ENCODE results near the gene SYNPR.

The SYNPR gene

DNA sequence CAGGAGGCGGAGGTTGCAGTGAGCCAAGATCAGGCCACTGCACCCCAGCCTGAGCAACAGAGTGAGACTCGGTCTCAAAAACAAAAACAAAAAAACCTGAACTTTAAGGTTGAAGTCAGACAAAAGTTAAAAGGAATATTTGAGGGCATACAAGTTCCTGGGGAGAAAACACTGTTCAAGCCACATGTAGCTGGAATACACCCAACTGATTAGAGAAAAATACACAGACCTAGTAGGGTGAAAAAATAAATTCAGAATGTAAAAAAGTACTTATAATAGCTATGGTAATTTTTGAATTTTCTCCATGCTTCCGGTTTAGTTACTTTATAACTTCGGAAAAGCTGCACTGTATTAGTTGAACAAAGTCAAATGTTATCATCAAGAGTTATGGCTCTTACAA lies 331.7 kb downstream of the SYNPR start:
- no peak for ATAC-seq
- no peak for TF ChIP-seq GLIS3 (CRISPR knock-in tag; IDR thresholded peaks at IDR 0.05)
- no peak for TF ChIP-seq TOX (CRISPR knock-in tag; IDR thresholded peaks at IDR 0.05; ENCODE audit: borderline replicate concordance)
- TF ChIP-seq, protein P1, sequence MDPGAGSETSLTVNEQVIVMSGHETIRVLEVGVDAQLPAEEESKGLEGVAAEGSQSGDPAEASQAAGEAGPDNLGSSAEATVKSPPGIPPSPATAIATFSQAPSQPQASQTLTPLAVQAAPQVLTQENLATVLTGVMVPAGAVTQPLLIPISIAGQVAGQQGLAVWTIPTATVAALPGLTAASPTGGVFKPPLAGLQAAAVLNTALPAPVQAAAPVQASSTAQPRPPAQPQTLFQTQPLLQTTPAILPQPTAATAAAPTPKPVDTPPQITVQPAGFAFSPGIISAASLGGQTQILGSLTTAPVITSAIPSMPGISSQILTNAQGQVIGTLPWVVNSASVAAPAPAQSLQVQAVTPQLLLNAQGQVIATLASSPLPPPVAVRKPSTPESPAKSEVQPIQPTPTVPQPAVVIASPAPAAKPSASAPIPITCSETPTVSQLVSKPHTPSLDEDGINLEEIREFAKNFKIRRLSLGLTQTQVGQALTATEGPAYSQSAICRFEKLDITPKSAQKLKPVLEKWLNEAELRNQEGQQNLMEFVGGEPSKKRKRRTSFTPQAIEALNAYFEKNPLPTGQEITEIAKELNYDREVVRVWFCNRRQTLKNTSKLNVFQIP (CRISPR knock-in tag; IDR thresholded peaks at IDR 0.05; ENCODE audit: borderline replicate concordance, low read depth), result no peak
- TF ChIP-seq ZNF8 (CRISPR knock-in tag; IDR thresholded peaks at IDR 0.05), result no peak
- no peak for TF ChIP-seq PPARA (CRISPR knock-in tag; IDR thresholded peaks at IDR 0.05; ENCODE audit: borderline replicate concordance)
- TF ChIP-seq ZNF70 (CRISPR knock-in tag; IDR thresholded peaks at IDR 0.05), result no peak
- no peak for TF ChIP-seq ARNTL (CRISPR knock-in tag; IDR thresholded peaks at IDR 0.05; ENCODE audit: borderline replicate concordance, low read depth)
- no peak for TF ChIP-seq BACH2 (CRISPR knock-in tag; IDR thresholded peaks at IDR 0.05; ENCODE audit: borderline replicate concordance)
- TF ChIP-seq, protein P2, sequence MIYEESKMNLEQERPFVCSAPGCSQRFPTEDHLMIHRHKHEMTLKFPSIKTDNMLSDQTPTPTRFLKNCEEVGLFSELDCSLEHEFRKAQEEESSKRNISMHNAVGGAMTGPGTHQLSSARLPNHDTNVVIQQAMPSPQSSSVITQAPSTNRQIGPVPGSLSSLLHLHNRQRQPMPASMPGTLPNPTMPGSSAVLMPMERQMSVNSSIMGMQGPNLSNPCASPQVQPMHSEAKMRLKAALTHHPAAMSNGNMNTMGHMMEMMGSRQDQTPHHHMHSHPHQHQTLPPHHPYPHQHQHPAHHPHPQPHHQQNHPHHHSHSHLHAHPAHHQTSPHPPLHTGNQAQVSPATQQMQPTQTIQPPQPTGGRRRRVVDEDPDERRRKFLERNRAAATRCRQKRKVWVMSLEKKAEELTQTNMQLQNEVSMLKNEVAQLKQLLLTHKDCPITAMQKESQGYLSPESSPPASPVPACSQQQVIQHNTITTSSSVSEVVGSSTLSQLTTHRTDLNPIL (CRISPR knock-in tag; IDR thresholded peaks at IDR 0.05; ENCODE audit: low read depth), result no peak
- no peak for TF ChIP-seq ZC3H10 (CRISPR knock-in tag; IDR thresholded peaks at IDR 0.05)
- TF ChIP-seq ZNF565 (CRISPR knock-in tag; conservative IDR thresholded peaks at IDR 0.05; ENCODE audit: low read depth), result no peak
- no peak for TF ChIP-seq ISL1 (CRISPR knock-in tag; IDR thresholded peaks at IDR 0.05)
- TF ChIP-seq RARB (CRISPR knock-in tag; IDR thresholded peaks at IDR 0.05), result no peak
- TF ChIP-seq, protein P3, sequence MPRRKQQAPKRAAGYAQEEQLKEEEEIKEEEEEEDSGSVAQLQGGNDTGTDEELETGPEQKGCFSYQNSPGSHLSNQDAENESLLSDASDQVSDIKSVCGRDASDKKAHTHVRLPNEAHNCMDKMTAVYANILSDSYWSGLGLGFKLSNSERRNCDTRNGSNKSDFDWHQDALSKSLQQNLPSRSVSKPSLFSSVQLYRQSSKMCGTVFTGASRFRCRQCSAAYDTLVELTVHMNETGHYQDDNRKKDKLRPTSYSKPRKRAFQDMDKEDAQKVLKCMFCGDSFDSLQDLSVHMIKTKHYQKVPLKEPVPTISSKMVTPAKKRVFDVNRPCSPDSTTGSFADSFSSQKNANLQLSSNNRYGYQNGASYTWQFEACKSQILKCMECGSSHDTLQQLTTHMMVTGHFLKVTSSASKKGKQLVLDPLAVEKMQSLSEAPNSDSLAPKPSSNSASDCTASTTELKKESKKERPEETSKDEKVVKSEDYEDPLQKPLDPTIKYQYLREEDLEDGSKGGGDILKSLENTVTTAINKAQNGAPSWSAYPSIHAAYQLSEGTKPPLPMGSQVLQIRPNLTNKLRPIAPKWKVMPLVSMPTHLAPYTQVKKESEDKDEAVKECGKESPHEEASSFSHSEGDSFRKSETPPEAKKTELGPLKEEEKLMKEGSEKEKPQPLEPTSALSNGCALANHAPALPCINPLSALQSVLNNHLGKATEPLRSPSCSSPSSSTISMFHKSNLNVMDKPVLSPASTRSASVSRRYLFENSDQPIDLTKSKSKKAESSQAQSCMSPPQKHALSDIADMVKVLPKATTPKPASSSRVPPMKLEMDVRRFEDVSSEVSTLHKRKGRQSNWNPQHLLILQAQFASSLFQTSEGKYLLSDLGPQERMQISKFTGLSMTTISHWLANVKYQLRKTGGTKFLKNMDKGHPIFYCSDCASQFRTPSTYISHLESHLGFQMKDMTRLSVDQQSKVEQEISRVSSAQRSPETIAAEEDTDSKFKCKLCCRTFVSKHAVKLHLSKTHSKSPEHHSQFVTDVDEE (CRISPR knock-in tag; IDR thresholded peaks at IDR 0.05), result no peak
- TF ChIP-seq SNAI2 (CRISPR knock-in tag; IDR thresholded peaks at IDR 0.05), result no peak
- TF ChIP-seq TCF4 (CRISPR knock-in tag; IDR thresholded peaks at IDR 0.05; ENCODE audit: borderline replicate concordance), result no peak
- no peak for TF ChIP-seq ZFP30 (CRISPR knock-in tag; IDR thresholded peaks at IDR 0.05)
- TF ChIP-seq, protein P4, sequence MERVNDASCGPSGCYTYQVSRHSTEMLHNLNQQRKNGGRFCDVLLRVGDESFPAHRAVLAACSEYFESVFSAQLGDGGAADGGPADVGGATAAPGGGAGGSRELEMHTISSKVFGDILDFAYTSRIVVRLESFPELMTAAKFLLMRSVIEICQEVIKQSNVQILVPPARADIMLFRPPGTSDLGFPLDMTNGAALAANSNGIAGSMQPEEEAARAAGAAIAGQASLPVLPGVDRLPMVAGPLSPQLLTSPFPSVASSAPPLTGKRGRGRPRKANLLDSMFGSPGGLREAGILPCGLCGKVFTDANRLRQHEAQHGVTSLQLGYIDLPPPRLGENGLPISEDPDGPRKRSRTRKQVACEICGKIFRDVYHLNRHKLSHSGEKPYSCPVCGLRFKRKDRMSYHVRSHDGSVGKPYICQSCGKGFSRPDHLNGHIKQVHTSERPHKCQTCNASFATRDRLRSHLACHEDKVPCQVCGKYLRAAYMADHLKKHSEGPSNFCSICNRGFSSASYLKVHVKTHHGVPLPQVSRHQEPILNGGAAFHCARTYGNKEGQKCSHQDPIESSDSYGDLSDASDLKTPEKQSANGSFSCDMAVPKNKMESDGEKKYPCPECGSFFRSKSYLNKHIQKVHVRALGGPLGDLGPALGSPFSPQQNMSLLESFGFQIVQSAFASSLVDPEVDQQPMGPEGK (CRISPR knock-in tag; IDR thresholded peaks at IDR 0.05; ENCODE audit: borderline replicate concordance), result no peak
- TF ChIP-seq, protein P5, sequence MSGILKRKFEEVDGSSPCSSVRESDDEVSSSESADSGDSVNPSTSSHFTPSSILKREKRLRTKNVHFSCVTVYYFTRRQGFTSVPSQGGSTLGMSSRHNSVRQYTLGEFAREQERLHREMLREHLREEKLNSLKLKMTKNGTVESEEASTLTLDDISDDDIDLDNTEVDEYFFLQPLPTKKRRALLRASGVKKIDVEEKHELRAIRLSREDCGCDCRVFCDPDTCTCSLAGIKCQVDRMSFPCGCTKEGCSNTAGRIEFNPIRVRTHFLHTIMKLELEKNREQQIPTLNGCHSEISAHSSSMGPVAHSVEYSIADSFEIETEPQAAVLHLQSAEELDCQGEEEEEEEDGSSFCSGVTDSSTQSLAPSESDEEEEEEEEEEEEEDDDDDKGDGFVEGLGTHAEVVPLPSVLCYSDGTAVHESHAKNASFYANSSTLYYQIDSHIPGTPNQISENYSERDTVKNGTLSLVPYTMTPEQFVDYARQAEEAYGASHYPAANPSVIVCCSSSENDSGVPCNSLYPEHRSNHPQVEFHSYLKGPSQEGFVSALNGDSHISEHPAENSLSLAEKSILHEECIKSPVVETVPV (CRISPR knock-in tag; IDR thresholded peaks at IDR 0.05), result no peak

DNA sequence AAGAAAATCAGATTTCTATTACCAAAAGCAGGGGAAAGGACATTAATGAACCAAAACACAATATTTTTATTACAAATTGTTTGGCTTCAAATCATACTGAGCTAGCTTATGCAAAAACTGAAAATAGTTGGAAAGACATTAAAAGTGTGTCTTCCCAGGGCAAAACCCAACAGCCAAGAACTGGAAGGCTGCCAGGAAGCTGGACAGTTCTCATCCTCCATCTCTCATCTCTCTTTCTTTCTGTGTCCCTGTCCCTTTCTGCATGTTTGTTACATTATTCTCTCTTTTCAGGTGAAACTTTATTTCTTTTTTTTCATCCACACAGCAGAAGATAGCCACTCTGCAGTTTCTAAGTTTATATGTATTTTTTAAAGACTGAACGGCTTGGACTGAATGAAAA lies 333.3 kb downstream of the SYNPR start:
- ATAC-seq, result no peak
- TF ChIP-seq PPARA (CRISPR knock-in tag; IDR thresholded peaks at IDR 0.05; ENCODE audit: borderline replicate concordance) (no peak), ESRRG (CRISPR knock-in tag; IDR thresholded peaks at IDR 0.05) (no peak), ISL1 (CRISPR knock-in tag; IDR thresholded peaks at IDR 0.05) (no peak), RARB (CRISPR knock-in tag; IDR thresholded peaks at IDR 0.05) (no peak), TOX (CRISPR knock-in tag; IDR thresholded peaks at IDR 0.05; ENCODE audit: borderline replicate concordance) (no peak), OSR1 (CRISPR knock-in tag; IDR thresholded peaks at IDR 0.05) (no peak), ZNF70 (CRISPR knock-in tag; IDR thresholded peaks at IDR 0.05) (no peak), ZFP3 (CRISPR knock-in tag; IDR thresholded peaks at IDR 0.05) (no peak), TCF4 (CRISPR knock-in tag; IDR thresholded peaks at IDR 0.05; ENCODE audit: borderline replicate concordance) (no peak), ZNF8 (CRISPR knock-in tag; IDR thresholded peaks at IDR 0.05) (no peak), ZNF565 (CRISPR knock-in tag; conservative IDR thresholded peaks at IDR 0.05; ENCODE audit: low read depth) (no peak), BACH2 (CRISPR knock-in tag; IDR thresholded peaks at IDR 0.05; ENCODE audit: borderline replicate concordance) (no peak)
- TF ChIP-seq, protein P3 (CRISPR knock-in tag; IDR thresholded peaks at IDR 0.05), result no peak
- TF ChIP-seq, protein P4 (CRISPR knock-in tag; IDR thresholded peaks at IDR 0.05; ENCODE audit: borderline replicate concordance), result no peak
- TF ChIP-seq, protein P1 (CRISPR knock-in tag; IDR thresholded peaks at IDR 0.05; ENCODE audit: borderline replicate concordance, low read depth), result no peak

Data from SK-N-SH treated with all-trans-retinoic acid at 6 μM for 48 hours (cell line).